IPS-NIHi7 (cell line): ENCODE results near the gene DOK7.
A peak's percentile ranks its signal among the peaks of the same experiment; 100 is the strongest.
"Not testable (repeated sequence)": the region's sequence is repeated elsewhere in the genome, so short reads cannot be mapped to it uniquely, and the experiment has no call there.

Experiments used
- DNase-seq: peaks from one replicate; pipeline ENCODE4 v3.0.0; 2012; ENCODE audit warnings: mixed read lengths; ENCODE audit errors: extremely low spot score

The DOK7 gene

DNA sequence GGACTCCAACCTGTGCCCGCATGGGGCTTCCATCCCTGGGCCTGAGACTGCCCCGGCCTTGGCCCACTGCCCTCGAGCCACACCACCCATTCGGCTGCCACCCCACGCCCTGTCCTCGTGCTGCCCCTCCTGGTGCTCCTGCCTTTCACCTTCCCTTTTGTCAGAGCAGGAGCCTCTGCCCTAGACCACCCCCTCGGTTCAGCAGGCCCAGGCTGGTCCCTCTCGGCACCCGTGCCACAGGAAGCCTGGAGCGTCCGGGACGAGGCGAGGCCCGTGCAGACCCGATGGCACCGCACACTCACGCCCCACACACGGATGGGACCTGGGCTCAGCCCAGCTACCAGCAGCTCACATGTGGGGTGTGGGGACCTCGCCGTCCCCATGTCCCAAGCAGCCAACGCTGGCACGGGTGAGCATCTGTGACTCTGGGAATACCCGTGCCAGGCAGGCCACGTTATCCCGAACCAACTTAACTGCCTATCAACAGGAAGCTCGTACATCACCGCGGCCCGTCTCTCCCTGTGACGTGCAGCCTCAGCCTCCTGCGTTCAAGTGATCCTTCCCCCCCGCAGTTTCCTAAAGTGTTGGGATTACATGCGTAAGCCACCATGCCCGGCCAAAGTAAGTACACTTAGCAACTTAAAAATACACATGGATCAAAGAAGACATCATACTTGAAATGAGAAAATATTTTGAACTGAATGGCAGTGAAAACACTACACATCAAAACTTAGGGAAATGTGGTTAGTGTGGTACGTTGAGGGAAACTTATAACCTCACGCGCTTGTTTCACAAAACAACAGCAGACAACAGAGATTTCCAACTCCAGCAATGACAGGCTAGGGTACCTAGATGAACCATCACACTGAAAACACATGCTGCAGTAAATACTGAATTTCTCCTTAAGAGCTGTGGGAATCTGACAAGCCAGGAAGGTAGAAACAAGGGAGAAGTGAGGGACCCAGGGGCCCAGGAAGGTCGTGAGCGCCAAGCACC, 40.1 kb downstream of the DOK7 start:
- no peak for DNase-seq

DNA sequence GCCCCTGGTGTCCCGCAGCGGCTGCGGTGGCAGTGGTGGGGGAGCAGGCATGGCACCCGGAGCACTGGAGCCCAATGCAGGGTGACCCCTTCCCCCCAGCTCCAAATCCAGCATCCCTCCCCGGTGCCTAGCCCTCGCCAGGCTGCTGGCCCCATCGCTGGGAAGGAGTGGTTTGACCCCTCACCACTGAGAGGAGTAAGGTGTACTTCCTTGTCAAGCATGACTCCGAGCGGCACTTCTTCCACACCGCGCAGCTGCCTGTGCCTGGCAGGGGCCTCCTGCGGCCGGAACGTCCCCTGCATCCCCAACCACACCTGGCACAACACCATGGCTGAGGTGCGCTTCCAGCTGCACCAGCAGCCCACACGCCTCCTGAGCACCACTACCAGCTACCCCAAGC, 42.1 kb downstream of the DOK7 start:
- DNase-seq = no peak

DNA sequence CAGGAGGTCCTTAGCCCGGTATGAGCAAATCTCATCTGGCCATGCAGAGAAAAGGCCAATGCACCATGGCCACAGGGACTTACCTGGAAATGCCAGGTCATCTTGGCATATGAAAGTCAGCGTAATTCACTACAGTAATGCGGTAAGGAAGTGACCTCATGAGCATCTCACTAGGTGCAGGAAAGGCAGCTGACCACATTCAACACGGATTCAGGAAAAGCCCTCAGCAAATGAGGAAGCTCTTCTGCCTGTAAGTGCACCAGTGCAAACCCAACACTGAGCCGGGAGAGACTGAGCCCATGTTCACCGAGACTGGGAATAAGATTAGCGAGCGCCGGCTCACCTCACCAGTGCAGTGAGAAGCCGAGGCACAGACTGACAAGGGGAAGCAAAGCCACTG, 45.4 kb downstream of the DOK7 start:
- no peak for DNase-seq

DNA sequence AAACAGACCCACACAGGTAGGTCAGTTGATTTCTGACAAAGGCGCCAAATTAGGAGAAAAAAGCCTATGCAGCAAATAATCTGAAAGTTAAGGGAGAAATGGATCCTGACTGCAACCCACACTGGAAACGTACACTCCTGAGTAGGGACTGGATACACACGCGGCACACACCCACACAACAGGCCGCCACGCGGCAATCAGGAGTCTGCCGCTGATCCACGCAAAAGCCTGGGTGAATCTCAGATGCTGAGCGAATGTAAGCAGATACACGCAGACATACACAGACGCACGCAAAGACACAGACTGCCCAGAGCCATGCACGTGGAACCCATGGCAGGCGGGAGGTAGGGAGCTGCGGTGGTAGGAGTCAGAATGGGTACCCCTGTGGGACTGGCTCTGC, 47.4 kb downstream of the DOK7 start:
- no peak for DNase-seq

DNA sequence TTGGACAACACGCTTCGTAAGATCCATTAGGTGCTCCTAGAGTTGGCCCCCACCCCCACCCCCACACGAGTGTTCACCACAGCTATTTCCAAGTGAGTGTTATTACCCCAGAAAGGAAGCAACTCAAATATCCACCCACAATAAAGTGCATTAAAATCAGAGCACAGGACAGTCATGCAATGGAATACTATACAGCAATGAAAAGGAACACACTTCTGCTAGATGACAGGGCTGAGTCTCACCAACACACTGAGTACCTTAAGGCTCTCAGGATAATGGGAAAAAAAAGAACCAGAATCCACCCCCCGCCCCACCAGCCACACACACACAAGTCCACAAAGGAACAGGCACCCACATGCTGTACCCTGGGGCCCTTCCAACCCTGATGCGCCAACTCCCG, 48.1 kb downstream of the DOK7 start:
- DNase-seq = no peak

DNA sequence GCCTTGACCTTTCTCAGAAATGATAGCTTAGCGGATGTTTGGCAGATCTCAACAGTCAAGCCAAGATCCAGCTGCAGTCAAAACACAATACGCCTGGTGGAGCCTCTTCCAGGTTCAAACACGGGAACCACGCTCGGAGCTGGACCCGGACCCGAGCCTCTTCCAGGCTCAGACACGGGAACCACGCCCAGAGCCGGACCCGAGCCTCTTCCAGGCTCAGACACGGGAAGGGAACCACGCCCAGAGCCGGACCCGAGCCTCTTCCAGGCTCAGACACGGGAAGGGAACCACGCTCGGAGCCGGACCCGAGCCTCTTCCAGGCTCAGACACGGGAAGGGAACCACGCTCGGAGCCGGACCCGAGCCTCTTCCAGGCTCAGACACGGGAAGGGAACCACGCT, 48.5 kb downstream of the DOK7 start:
- DNase-seq = not testable (repeated sequence)

DNA sequence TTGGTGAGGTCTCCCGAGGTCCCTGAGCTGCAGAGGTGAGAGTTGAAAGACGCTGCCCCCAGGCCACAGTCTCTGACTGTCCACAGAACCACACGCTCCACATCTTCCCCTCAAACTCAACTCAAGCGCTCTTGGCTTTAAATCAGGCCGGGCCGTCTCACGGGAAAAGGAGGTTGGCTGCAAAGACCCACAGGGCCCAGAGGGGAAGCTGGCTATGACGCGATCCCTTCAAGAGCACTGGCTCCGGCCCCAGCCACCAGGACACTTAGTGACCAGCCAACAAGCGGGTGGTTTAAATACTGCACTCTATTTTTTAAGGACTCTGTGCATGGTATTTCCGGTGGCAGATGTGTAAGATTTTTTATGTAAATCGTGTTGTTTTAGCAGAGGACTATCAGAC, 49.2 kb downstream of the DOK7 start:
- no peak for DNase-seq

DNA sequence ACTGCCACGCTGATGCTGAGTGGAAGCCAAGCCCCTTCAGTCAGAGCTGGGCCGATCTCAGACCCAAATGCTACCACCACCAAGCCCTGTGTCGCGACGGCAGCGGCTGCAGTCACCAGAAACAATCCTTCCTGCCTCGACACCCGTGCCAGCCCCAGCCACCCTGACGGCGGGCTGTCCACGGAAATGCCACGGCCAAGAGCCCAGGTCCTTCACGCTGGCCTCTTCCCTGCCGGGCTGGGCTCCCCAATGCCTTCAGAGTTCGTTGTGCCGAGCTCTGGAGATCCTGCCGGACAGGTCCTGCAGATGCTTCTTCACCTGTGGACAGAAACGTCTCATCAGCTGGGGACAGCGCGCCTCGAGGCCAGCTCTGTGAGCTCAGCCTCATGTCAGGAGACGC, 49.6 kb downstream of the DOK7 start:
- no peak for DNase-seq

DNA sequence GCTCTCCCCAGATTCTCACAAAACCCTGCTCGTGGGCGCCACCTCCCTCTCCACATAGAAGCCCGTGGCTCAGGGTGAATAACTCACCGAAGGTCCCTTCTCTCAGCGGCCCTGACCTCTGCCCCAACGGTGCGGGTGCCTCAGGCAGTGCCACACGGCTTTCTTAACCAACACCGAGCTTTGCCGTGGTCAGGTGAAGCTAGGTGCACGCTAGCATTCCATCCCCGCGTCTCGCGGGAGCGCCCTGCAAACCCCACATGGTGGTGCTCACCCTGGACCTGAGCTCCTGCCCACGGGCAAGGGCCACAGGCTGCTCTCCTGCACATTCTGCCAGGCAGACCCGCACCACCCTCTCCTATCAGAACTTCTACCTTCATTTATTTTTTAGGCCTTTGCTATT, 50.7 kb downstream of the DOK7 start:
- DNase-seq = no peak

DNA sequence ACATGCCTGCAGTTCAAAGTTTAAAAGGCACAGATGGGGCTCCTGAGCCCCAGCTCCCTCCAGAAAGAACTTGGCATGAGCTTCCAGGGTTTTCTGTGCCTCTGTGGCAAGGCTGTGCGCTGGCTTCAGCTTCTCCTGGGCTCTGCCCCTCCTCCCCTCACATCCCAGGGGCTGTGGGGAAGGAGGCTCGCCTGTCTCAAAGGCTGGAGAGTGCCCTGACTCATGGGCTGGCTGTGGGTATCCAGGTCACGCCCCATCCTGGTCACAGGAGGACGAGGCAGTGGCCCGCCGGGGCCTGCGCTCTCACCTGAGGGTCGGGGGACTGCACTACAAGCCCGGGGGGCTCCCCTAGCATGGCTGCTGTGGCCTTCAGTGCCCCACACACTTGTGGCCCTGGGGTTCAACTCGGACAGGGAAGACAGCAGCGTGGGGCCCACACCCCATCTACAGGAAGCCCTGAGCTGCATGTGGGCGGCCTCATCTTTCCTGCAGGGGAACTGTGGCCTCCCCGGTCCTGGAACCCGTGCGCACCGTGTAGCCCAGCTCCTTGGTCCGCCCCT, 51.2 kb downstream of the DOK7 start:
- DNase-seq = no peak

DNA sequence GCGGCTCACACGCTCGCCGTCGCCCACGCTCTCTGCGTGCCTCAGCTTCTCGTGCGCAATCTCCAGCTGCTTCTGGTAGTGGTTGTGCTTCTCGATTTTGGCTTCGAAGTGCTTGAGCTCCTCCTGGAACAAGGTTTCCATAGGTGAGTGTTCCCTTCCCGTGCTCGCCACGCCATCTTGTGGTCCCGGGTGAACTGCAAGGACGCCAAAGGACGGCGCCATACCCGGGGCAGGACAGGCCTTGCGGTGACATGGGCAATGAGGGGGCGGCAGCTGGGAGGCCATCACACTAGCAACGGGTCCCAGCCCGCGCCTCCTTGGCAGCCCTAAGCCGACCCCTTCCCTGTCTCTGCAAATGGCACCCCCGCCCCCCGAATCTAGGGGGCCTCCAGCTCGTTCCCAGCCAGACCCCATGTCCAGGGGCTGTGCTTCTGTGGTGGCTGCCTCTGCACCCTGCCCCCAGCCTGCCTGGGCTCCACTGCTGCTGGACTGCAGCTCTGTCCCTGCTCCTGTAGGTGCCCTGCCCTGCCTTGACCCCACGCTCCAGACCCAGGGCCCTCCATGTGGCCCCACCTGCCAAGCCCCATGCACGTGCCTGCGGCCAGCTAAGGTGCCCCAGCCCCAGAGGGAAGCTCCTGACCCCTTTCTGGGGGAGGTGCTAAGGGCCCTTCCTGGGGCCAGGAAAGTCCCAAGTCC, 51.8 kb downstream of the DOK7 start:
- DNase-seq = peak; percentile 80

DNA sequence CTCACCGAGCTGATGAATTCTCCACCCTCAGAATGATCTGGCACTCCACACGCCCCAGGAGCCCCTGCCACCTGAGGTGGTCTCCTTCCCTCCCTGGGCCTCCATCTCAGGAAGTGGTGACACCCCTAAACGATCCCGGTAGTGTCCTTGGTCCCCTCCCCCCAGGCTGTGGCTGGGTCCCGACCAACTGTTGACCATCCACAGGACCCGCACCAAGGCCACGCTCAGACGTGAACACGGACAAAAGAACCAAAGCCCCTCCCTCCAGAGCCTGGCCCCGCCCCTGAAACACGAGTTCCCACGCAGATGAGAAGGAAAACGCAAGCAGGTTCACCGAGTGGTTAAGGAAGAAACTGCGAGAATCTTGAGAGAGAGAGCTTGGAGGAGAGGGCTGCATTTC, 52.5 kb downstream of the DOK7 start:
- DNase-seq = no peak

DNA sequence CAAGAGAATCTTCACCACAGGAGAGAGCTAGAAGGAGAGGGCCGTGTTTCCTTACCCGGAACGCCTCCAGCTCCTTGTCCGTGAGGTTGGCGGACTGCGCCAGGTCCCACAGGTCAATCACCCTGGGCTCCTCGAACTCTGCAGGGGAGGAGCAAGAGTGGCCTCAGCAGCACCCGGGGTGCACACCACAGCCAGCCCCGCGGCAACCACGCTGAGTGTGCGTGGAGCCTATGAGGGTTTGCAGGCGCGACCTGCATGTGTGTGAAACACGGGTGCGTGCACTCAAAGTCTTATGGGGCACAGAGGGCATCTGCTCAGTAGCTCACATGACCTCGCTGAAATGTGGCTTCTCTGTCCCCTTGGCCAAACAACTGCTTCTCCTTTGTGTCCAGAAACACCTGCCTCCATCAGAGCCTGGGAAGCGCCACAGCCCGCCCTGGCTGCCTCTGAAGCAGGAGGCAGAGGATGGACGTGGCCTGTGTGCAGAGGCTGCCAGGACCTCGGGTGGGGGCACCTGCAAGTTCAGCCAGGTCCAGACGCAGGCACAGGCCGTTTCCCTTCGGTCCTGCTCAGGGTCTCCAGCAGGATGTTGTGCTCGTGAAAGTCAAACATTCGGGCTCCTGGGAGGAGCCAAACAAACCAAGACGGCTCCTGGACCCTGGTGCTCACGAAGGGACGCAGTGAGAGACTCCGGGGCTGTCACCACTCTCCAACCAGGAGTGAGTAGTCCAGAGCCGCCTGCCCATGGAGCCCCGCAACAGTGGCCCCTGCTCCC, 53.1 kb downstream of the DOK7 start:
- no peak for DNase-seq

DNA sequence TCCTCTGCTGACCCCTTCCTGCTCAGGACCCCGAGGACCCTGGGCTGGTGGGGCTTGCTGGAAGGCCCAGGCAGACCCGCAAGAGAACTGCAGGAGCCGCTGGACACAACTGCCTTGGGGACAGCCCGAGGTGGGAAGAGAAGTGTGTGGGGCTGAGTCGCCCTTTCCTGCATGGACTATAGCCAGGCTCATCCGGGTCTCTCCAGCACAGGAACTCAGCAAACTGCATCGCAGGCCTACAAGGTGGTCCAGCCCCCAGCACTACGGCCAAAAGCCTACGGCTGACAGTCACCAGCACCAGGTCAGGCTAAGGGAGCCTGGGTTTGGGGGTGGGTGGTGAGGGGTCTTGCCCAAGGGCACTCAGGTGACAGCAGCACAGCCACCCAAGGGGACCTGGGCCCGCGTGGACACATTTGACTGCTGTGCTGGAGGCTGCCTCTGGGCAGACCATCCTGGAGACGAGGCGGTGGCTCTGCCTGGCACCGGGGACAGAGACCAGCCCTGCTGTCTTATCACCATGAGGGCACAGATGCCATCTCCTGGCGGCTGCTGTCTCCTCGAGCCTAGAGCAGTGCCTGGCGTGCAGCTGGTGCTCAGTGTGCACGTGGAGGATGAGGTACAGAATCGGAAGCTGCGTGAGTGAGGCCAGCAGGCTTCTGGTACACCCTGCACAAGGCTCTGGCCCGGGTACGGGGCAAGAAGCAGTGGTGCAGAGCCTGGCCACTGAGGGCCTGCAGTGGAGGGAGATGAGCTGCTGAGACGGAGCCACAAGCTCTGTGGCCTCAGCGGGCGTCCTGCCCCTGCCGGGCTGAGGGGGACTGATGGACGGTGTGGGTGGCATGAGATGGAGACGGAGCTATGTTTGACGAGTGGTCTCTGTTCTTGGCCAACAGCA, 54.0 kb downstream of the DOK7 start:
- no peak for DNase-seq

DNA sequence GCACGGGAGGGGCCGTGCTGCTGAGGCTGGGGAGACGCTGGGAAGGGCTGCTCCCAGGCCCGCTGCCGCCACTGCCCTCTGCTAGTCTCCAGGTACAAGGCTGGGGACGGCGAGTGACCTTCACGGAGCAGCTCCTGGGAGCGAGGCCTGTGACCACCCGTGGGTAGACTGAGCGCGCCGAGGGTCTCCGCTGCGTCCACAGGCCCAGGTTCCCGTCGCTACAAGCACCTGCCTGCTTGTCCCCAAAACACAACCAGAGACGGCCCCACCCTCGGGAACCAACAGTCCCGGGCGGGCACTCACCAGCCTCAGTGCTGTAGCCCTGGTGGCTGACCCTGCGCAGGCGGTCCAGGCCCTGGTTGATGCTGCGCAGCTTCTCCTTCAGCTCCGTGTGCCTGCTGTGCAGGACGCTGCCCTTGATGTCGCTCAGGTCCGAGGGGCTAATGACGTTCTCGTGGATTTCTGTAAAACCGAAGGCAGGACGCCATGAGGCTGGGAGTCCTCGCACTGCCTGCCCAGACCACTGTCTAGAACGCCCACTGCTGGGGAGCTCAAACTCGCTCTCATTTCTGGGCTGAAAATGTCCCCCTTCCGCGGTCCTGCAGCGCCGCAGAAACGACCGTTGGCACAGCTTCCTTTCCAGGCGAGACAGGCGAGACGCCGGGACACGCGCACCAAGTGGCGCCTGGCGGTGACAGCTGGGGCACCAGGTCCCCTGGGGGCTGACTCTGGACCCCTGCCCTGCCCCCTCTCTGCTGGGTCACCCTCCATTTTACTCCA, 54.8 kb downstream of the DOK7 start:
- DNase-seq = no peak

DNA sequence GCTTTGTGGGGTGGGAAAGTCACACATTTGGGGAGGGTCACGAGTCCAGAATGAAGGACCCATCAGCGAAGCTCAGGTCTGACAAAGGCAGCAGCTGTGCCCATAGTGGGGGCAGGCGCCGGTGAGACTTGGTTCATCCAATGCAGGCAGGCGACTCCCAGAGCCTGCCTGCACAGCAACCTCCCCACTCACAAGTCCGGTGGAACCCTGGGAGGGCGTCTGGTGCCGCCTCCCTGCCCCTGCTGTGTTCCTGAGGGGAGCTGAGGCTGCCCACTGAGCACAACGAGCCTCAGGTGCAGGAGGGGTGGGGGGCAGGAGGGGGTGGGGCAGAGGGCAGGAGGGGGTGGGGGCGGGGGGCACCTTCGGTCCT, 55.4 kb downstream of the DOK7 start:
- no peak for DNase-seq

DNA sequence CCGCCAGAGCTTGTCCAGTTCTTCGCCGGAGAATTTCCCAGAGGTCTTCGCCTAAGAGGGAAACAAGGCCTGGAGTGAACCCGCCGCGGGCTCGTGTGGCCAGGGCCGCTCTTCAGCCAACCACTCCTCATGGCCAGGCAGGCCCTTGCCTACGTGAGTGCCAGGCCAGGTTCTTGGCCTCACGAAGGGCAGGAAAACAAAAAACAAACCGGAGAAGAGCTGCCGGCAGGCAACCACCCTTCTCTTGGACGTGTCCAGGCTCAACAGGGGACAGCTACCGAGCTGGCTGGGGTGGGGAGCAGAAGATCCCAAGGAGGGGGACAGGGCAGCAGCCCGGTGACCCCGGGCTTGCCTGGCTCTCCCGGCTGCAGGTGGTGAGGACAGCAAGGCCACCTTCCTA, 55.8 kb downstream of the DOK7 start:
- DNase-seq = no peak

DNA sequence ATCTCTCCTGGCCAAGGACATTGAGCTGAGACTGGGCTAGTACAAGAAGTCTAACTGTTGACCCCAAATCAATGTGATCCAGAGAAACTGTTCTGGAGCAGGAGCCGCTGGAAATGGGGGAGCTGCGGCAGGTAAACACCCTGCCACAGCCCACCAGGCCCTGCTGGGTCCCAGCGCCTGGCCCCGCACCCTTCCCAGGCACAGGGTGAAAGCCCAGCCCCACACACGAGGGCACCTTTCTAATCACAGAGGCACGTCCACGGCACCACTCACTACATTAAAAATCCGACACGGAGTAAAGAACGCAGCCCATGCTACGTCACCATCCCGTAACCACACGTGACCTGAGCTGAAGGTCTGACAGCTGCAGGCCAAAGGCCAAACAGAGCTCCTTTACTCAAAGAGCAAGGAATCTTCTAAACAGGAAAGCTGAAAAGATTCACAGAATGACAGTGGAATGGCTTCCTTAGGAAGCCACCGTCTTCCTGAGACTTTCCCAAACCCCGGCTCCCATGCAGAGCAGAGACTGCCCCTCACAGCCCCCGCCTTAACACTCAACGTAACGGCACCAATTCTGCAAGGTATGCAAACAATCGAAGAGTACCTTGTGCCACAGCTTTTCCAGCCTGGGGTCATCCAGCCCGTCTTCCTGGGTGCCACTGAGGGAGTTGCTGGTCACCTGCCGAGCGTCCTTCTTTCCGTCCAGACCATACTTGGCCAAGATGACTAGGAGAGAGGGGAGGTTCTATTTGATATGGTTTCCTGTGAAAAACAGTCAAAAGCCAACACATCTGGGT, 56.6 kb downstream of the DOK7 start:
- DNase-seq = no peak

DNA sequence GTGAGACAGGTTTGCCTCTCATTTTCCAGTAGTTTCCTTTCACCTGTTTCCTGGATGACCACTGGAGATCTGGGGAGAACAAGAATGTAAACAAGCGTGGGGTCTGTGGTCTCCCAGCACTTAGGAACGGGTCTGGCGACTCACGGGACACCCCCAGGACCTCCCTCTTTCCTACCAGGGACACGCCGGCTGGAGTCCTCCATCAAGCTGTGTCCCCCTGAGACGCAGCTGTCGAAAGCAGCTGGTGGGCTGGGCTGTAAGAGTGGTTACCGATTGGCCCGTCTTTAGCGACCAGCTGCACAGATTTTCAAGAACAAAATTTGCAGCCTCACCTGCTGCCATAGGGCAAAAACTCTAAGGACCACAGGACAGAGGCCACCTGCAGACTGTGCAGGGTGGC, 57.2 kb downstream of the DOK7 start:
- no peak for DNase-seq
